Stimulated activated CD8-positive, alpha-beta memory T cell treated with anti-CD3 and anti-CD28 coated beads, Interleukin-12 subunit alpha, Interleukin-12 subunit beta, amount 100 ng/mL, for 1 hour (primary cell): ENCODE measurements around the gene SLC7A10.
"Not testable (repeated sequence)": the region's sequence is repeated elsewhere in the genome, so short reads cannot be mapped to it uniquely, and the experiment has no call there.

Source experiments
- DNase-seq: peaks from one replicate; pipeline ENCODE4 v3.0.0-alpha.2; 2020; ENCODE audit warnings: low read depth

The SLC7A10 gene

DNA sequence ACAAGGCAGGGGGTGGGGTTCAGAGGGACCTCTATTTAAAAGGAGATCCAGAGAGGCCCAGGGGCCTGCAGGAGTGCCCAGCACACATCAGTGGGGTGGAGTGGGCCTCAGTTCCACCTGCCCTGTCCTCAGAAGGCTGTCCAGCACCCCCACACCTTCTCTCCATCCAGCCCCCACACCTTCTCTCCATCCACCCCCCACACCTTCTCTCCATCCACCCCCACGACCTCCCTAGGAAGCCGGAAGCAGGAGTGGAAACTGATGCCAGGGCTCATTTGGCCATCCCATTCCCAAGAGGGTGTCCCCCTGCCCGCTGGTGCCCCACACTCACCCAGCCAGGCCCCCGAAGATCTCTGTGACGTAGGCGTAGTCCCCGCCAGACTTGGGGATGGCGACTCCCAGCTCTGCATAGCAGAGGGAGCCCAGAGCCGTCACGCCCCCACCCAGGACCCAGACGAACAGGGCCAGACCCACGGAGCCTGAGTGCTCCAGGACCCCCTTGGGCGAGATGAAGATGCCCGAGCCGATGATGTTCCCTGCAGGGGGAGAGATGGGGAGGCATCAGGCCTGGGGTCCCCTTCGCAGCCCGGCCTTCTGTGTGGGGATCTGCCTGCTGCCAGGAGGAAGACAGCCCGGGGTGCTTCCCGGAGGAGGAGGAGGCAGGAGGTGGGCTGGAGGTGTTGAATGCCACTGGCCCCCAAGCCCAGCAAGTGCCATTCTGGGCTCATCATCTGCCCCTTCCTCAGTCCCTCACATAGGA lies 10.0 kb downstream of the SLC7A10 start:
- no peak for DNase-seq

GRCh38 chr19:33214596-33214995 lies 11.1 kb downstream of the SLC7A10 start:
- DNase-seq = no peak

GRCh38 chr19:33212436-33213172 lies 13.0 kb downstream of the SLC7A10 start:
- DNase-seq = no peak

- DNase-seq = no peak
These were observed 13.7 kb downstream of the SLC7A10 start for GRCh38 chr19:33211794-33212435.

- no peak for DNase-seq
These were observed 15.2 kb downstream of the SLC7A10 start for GRCh38 chr19:33210266-33210940.

DNA sequence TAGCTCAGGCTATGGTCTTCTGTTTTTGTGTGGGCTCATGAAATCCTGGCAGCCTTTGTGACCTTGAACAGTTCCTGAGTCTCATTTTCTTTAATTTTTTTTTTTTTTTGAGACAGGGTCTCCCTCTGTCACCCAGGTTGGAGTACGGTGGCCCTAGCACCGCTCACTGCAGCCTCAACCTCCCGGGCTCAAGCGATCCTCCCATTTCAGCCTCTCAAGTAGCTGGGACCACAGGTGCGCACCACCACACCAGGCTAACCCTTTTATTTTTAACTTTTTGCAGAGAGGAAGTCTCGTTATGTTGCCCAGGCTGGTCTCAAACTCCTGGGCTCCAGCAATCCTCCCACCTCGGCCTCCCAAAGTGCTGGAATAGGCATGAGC lies 15.8 kb downstream of the SLC7A10 start:
- not testable (repeated sequence) for DNase-seq

DNA sequence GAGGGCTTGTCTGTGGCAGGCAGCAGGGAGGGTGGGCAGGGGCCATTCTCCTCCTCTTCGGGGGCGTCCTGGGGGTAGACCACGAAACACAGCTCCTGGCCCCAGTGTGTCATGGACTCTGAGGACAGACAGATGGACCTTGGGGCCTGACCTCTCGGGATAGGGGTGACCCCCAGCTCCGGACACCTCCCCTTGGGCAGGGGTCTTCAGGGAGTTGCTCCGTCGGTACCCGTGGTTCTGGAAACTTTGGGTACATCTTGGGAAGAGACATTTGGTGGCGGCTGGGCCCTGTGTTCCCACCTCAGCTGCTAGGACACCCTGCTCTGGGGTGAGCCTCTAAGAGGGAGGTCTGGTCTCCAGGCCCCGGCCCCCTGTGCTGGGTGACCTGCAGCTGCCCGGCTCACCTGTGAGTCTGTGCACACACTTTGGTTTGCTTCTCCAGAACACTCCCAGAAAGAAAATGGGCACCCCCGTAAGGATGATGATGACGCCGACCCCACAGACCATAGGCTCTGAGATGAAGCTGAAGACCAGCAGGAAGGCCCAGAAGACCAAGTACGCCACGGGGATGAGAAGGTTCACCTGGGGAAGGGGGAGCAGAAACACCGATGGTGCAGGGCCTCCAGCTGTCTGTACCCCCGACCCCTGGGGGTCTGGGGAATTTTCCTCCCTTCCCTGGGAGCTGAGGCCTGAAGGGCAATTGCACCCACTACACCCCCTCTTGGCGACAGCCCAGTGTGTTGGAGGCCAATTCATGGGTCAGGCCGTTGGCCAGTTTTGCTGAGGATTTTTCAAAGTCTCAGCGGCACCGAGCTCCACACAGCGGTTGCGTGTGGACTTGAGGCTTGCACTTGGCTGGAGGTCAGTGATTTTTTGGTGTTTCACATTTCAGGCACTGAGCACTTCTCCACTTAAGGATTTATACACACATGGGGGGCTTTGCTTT lies 16.5 kb downstream of the SLC7A10 start:
- DNase-seq = no peak

DNA sequence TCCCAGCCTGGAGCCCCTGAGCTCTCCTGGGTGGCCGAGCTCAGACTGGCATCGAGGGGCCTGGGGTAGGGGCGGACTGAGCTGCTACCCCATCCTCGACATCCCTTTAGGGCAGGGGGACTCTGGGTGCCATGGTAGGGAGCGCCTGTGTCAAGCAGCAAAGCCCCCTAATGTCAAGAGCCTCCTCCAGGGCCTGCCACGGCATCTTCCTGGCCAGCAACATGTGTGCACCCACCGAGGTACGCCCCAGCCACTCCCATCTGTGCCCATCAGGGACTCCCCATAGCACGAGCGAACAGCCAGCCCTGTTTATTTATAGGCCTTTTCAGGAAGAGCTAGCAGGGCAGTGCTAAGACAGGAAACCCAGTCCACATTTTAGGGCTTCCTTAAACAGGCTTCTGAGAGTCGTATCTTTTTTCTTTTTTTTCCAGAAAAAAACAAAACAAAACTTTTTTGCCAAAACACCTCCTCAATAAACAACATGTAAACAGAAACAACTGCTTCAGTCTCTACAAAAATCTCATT lies 17.2 kb downstream of the SLC7A10 start:
- DNase-seq = no peak

DNA sequence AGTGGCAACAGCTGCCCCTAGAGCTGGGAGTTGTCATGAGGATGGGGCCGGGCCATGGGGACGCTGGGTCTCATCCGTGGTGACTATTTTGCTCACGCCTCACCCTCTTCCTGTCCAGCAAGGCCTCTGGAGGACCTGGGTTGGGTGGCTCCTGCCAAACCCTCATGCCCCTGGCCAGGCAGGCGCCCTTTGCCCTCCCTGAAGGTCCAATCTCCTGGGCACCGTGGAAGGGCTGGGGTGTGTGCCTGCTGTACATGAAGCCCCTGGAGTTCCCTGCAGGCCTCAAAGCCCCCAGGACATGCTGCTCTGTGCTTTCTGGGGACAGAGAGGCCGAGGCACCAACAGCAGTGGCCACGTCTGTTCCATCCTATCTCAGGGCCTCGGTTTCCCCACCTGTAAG lies 17.7 kb downstream of the SLC7A10 start:
- DNase-seq = no peak

DNA sequence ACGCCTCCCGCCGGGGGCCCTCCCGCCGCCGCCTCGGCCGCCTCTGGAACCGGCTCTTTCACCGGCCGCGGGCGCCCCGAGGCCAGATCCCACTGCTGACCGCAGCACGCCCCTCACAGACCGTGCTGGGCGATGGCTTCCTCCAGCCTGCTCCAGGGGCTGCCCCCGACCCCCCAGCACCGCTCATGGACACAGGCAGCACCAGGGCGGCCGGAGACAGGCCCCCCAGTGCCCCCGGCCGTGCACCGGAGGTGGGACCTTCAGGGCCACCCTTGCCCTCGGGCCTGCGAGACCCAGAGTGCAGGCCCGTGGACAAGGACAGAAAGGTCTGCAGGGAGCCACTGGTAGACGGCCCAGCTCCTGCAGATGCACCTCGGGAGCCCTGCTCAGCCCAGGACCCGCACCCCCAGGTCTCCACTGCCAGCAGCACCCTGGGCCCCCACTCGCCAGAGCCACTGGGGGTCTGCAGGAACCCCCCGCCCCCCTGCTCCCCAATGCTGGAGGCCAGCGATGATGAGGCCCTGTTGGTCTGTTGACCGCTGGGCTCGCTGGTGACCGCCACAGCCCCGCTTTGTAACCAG lies 18.5 kb downstream of the SLC7A10 start:
- DNase-seq = no peak

DNA sequence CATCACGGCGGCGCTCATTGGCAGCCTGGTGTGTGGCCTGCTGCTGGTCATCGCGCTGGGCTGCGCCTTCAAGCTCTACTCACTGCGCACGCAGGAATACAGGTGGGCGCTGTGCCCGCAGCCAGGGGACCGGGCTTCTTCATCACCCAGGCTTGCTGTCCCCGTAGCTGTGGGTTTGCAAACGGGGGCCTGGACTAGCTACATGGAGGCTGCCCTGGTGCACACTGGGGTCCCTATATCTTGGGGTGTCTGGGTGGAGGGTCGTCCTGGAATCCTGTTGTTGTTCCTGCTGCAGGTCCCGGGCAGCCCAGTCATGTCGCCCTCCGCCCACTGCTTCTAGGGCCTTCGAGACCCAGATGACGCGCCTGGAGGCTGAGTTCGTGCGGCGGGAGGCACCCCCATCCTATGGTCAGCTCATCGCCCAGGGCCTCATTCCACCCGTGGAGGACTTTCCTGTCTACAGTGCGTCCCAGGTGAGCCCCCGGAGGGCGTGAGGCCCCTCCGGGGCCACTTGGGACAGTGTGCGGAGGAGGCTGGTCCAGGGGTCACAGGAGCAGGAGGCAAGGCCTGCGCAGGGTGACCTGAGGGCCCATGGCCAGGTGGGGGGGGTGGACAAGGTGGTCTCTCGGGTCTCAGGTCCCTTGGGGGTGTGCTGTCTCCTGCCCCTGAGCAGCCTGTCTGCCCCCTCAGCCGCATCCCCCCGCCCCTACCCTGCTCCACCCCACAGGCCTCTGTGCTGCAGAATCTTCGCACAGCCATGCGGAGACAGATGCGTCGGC lies 19.2 kb downstream of the SLC7A10 start:
- no peak for DNase-seq

DNA sequence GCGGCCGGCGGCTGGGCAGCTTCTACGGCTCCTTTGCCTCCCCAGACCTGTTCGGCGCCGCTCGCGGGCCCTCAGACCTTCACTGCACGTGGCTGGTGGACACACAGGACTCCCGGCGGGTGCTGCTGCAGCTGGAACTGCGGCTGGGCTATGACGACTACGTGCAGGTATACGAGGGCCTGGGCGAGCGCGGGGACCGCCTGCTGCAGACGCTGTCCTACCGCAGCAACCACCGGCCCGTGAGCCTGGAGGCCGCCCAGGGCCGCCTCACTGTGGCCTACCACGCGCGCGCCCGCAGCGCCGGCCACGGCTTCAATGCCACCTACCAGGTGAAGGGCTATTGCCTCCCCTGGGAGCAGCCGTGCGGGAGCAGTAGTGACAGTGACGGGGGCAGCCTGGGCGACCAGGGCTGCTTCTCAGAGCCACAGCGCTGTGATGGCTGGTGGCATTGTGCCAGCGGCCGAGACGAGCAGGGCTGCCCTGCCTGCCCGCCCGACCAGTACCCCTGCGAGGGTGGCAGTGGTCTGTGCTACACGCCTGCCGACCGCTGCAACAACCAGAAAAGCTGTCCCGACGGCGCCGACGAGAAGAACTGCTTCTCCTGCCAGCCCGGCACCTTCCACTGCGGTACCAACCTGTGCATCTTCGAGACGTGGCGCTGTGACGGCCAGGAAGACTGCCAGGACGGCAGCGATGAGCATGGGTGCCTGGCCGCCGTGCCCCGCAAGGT lies 20.0 kb downstream of the SLC7A10 start:
- no peak for DNase-seq

DNA sequence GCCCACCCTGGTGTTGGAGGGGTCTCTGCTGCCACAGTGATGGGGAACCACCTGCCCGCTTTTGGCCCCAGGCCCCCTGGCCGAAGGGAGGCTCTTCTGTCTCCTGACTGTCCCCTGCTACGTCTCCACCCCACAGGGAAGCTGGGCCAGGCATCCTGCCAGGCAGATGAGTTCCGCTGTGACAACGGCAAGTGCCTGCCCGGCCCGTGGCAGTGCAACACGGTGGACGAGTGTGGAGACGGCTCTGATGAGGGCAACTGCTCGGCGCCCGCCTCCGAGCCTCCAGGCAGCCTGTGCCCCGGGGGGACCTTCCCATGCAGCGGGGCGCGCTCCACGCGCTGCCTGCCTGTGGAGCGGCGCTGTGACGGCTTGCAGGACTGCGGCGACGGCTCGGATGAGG lies 20.5 kb downstream of the SLC7A10 start:
- no peak for DNase-seq

- DNase-seq = no peak
These were observed 21.3 kb downstream of the SLC7A10 start for GRCh38 chr19:33204136-33204973.

GRCh38 chr19:33203529-33203928 lies 22.1 kb downstream of the SLC7A10 start:
- DNase-seq = no peak

DNA sequence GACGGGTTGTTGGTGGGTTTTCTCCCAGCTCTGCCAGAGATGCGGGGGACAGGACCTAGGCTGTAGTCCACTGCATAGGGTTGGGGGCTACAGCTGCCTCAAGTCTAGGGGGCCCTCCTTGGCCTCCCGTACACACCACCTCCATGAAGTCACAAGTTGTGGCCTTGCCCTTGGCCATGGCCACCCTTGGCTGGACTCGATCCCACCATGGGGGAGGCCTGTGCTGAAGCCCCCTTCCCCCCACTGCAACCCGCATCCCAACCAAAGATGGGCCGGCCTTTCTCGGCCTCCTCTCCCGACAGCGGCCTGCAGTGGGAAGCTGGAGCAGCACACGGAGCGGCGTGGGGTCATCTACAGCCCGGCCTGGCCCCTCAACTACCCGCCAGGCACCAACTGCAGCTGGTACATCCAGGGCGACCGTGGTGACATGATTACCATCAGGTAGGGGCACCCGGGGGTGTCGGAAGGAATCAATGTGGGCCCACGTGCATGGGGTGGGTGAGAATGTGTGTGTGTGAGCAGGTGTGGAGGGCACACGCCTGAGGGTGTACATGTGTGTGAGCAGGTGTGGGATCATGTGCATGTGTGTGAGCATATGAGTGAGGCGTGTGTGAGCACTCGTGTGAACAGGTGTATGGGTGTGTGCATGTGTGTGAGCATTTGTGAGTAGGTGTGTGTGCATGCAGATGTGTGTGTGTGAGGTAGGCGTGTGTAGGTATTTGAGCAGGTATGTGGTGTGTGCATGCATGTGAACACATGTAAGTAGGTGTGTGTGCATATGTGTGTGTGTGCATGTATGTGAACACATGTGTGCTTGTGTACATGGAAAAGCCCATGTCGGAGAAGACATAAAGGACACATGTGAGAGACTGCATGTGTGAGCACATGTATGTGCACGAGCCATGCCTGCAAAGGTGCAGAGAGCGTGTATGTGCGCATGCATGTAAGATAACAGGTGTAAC lies 22.8 kb downstream of the SLC7A10 start:
- no peak for DNase-seq

DNA sequence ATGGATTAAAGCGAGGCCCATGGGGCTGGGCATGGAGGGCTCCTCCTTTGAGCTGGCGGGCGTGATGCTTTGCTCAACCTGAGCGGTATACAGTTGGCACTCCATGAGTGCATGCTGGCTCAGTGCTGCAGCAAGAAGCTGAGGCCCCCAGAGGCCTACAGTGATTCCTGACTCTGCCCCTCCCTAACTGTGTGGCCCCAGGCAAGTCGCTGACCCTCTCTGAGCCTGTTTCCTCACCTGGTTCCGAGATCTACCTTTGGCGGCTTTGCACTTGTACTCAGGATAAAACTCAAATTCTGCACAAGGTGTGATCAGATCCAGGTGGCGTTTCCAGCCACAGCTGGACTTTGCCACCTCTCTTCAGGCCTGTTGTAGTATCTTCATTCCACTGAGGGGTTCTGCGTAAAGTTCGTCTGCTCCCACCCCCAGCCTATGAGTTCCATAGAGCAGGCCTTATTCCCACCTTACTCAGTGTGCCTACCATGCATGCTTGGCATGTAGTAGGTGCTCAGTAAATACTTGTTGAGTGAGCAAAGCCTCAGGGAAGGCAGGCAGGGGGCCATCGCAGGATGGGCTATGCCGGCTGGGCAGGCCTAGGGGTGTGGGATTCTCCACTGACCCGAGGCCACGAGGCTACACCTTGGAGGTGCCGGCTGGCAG lies 23.6 kb downstream of the SLC7A10 start:
- no peak for DNase-seq
